Colonic mucosa (tissue), 4 donors: ENCODE measurements around the gene TREM2. TPM values are rescaled to one million over a fixed set of nuclear protein-coding genes. Genes with fewer than 3 reads are reported as not detected.
"Not testable (repeated sequence)": the region's sequence is repeated elsewhere in the genome, so short reads cannot be mapped to it uniquely, and the experiment has no call there.

ENCODE experiments used
- DNase-seq: peaks from one replicate; pipeline ENCODE4 v3.0.0-alpha.2; 2020
- H3K27ac ChIP-seq: fragments of 200-600 bp; one replicate; pipeline ENCODE4 v1.8.0; 2021
- H3K27me3 ChIP-seq: fragments of 200-600 bp; one replicate; pipeline ENCODE4 v1.8.0; 2021
- H3K36me3 ChIP-seq: fragments of 200-600 bp; one replicate; pipeline ENCODE4 v1.8.0; 2021
- H3K4me1 ChIP-seq: fragments of 200-600 bp; one replicate; pipeline ENCODE4 v1.8.0; 2021; ENCODE audit warnings: mild to moderate bottlenecking
- H3K4me3 ChIP-seq: fragments of 200-600 bp; one replicate; pipeline ENCODE4 v1.8.0; 2021
- H3K9ac ChIP-seq, 2 donors: one replicate each; pipeline ENCODE4 v1.7.0; 2013; ENCODE audit warnings: control low read depth in 2 of 2, low read depth in 2 of 2, low read length in 2 of 2
- H3K9me3 ChIP-seq: fragments of 200-600 bp; one replicate; pipeline ENCODE4 v1.8.0; 2021
- CTCF ChIP-seq: fragments of 200-600 bp; IDR thresholded peaks from one replicate; pipeline ENCODE4 v1.8.0; 2022; ENCODE audit warnings: antibody characterized with exemption, mild to moderate bottlenecking
- intact Hi-C: fragments of 100-400 bp; cut with DNase I; formaldehyde crosslinking; loops from one replicate; pipeline ENCODE4 v1.14.1; 2022
- total RNA-seq, 2 donors: library from RNA; stranded (reverse); fragmentation: NEBNext Ultra II Directional in 1 of 2; extraction: Animal tissue kit (Norgen Biotek cat#: 25700) in 1 of 2; gene quantifications; one replicate each; pipeline ENCODE4 v1.2.1, GENCODE V29; 2021
- donor health status: healthy.
- donor health status: DM: no; HTN: no; CAD: no.
- donor health status: DM: no; HTN: no; CAD: no.

TREM2 gene
- total RNA-seq, 2 donors from 2014 or later = 0.88 TPM; not detected in 1

GRCh38 chr6:41125282-41125681, 37.6 kb downstream of the TREM2 start:
- no peak overlapping the region for H3K9ac ChIP-seq
- H3K27ac ChIP-seq = no peak overlapping the region
- H3K27me3 ChIP-seq = no peaks in the 10 kb centered on the region
- H3K4me3 ChIP-seq = no peak overlapping the region
- intact Hi-C loops = no loop called here
- no peak for TF ChIP-seq CTCF
- no peaks in the 10 kb centered on the region for H3K4me1 ChIP-seq
- no peaks in the 10 kb centered on the region for H3K9me3 ChIP-seq
- no peak for DNase-seq
- H3K36me3 ChIP-seq = no peaks in the 10 kb centered on the region

- Histone ChIP-seq H3K4me1 (no peaks in the 10 kb centered on the region), H3K27me3 (no peaks in the 10 kb centered on the region), H3K4me3 (no peak overlapping the region), H3K9me3 (no peaks in the 10 kb centered on the region), H3K27ac (no peak overlapping the region), H3K36me3 (no peaks in the 10 kb centered on the region), H3K9ac (no peak overlapping the region)
- intact Hi-C loops = no loop called here
- DNase-seq = no peak
- no peak for TF ChIP-seq CTCF
Measured at GRCh38 chr6:41122918-41123317, 40.0 kb downstream of the TREM2 start.

GRCh38 chr6:41122373-41122772, 40.5 kb downstream of the TREM2 start:
- H3K27ac ChIP-seq = no peak overlapping the region
- TF ChIP-seq CTCF = no peak
- no peaks in the 10 kb centered on the region for H3K27me3 ChIP-seq
- H3K4me1 ChIP-seq = no peaks in the 10 kb centered on the region
- intact Hi-C loops = no loop called here
- H3K4me3 ChIP-seq = no peak overlapping the region
- no peaks in the 10 kb centered on the region for H3K9me3 ChIP-seq
- DNase-seq = no peak
- no peaks in the 10 kb centered on the region for H3K36me3 ChIP-seq
- no peak overlapping the region for H3K9ac ChIP-seq

GRCh38 chr6:41120058-41120457, 42.9 kb downstream of the TREM2 start:
- no peaks in the 10 kb centered on the region for H3K9me3 ChIP-seq

GRCh38 chr6:41119508-41119907, 43.4 kb downstream of the TREM2 start:
- Histone ChIP-seq H3K9me3 (no peaks in the 10 kb centered on the region), H3K4me3 (no peak overlapping the region), H3K4me1 (no peaks in the 10 kb centered on the region), H3K36me3 (no peaks in the 10 kb centered on the region), H3K27ac (no peak overlapping the region), H3K27me3 (no peaks in the 10 kb centered on the region), H3K9ac (no peak overlapping the region)
- no peak for DNase-seq
- no peak for TF ChIP-seq CTCF
- intact Hi-C loops = no loop called here

More at GRCh38 chr6:41120058-41120457, 42.9 kb downstream of the TREM2 start:
- Histone ChIP-seq H3K9ac (no peak overlapping the region), H3K4me3 (no peak overlapping the region), H3K27ac (no peak overlapping the region), H3K36me3 (no peaks in the 10 kb centered on the region), H3K27me3 (no peaks in the 10 kb centered on the region), H3K4me1 (no peaks in the 10 kb centered on the region)
- intact Hi-C loops = no loop called here
- DNase-seq = no peak
- no peak for TF ChIP-seq CTCF

- H3K36me3 ChIP-seq, DNase-seq, H3K4me3 ChIP-seq, intact Hi-C loops, H3K27ac ChIP-seq, H3K9ac ChIP-seq, H3K4me1 ChIP-seq, H3K9me3 ChIP-seq, H3K27me3 ChIP-seq: not testable (repeated sequence)
Measured at GRCh38 chr6:41115027-41115426, 47.9 kb downstream of the TREM2 start.
